Neural crest cell (in vitro differentiated cells): ENCODE measurements around the gene SPDYE4. TPM values are rescaled to one million over a fixed set of nuclear protein-coding genes. Genes with fewer than 3 reads are reported as not detected.

Experiments used
- DNase-seq: peaks from one replicate; pipeline ENCODE4 v3.0.0; 2021; ENCODE audit warnings: low read depth, mixed read lengths, low spot score
- H3K27ac Mint-ChIP-seq: one replicate; pipeline ENCODE4 v1.8.0; 2021; ENCODE audit warnings: mild to moderate bottlenecking, mixed read lengths; ENCODE audit not compliant: unreplicated experiment
- H3K27me3 Mint-ChIP-seq: 2 replicates; pipeline ENCODE4 v1.8.0; 2021; ENCODE audit warnings: low read depth, mild to moderate bottlenecking, mixed read lengths
- H3K36me3 Mint-ChIP-seq: 2 replicates; pipeline ENCODE4 v1.8.0; 2021; ENCODE audit warnings: low read depth, mild to moderate bottlenecking, mixed read lengths
- H3K4me1 Mint-ChIP-seq: 2 replicates; pipeline ENCODE4 v1.8.0; 2021; ENCODE audit warnings: mixed read lengths
- H3K4me3 Mint-ChIP-seq: one replicate; pipeline ENCODE4 v1.8.0; 2021; ENCODE audit warnings: mild to moderate bottlenecking, mixed read lengths
- H3K9me3 Mint-ChIP-seq: 2 replicates; pipeline ENCODE4 v1.8.0; 2021; ENCODE audit warnings: mixed read lengths
- CTCF ChIP-seq: fragments of 200-600 bp; sonication (generic); conservative IDR thresholded peaks from 2 replicates; pipeline ENCODE4 v1.5.0; 2021; ENCODE audit warnings: antibody characterized with exemption, mild to moderate bottlenecking
- total RNA-seq: library from RNA; stranded (reverse); gene quantifications from 2 replicates; pipeline ENCODE4 v1.2.1, GENCODE V29; 2021

Gene SPDYE4
- total RNA-seq, 1 donor from 2014 or later: not detected

GRCh38 chr17:8724451-8724850, 33.9 kb downstream of the SPDYE4 start:
- Mint-ChIP-seq H3K36me3 (no peaks in the 10 kb centered on the region), H3K4me3 (no peak overlapping the region), H3K27me3 (no peaks in the 10 kb centered on the region), H3K4me1 (peaks cover 32% of the 10 kb centered on the region), H3K27ac (no peak overlapping the region), H3K9me3 (no peaks in the 10 kb centered on the region)
- DNase-seq: no peak
- no peak for TF ChIP-seq CTCF

GRCh38 chr17:8720596-8720995, 37.8 kb downstream of the SPDYE4 start:
- Mint-ChIP-seq H3K4me3 (no peak overlapping the region), H3K27ac (no peak overlapping the region), H3K4me1 (peaks cover 17% of the 10 kb centered on the region), H3K27me3 (no peaks in the 10 kb centered on the region), H3K9me3 (no peaks in the 10 kb centered on the region), H3K36me3 (no peaks in the 10 kb centered on the region)
- DNase-seq: no peak
- no peak for TF ChIP-seq CTCF

- no peak for DNase-seq
- H3K4me3 Mint-ChIP-seq: no peak overlapping the region
- peak overlapping the region; percentile 46 for H3K27ac Mint-ChIP-seq
- H3K36me3 Mint-ChIP-seq: no peaks in the 10 kb centered on the region
- TF ChIP-seq CTCF: no peak
- H3K27me3 Mint-ChIP-seq: no peaks in the 10 kb centered on the region
- H3K9me3 Mint-ChIP-seq: no peaks in the 10 kb centered on the region
- H3K4me1 Mint-ChIP-seq: peaks cover 17% of the 10 kb centered on the region
These were observed 38.8 kb downstream of the SPDYE4 start for GRCh38 chr17:8719291-8720246.

- TF ChIP-seq CTCF: no peak
- Mint-ChIP-seq H3K9me3 (no peaks in the 10 kb centered on the region), H3K27ac (no peak overlapping the region), H3K4me1 (peaks cover 17% of the 10 kb centered on the region), H3K4me3 (no peak overlapping the region), H3K36me3 (no peaks in the 10 kb centered on the region), H3K27me3 (no peaks in the 10 kb centered on the region)
- DNase-seq: no peak
These were observed 40.3 kb downstream of the SPDYE4 start for GRCh38 chr17:8718001-8718563.

- no peaks in the 10 kb centered on the region for H3K27me3 Mint-ChIP-seq
- H3K4me1 Mint-ChIP-seq: no peaks in the 10 kb centered on the region
- no peak overlapping the region for H3K4me3 Mint-ChIP-seq
- no peaks in the 10 kb centered on the region for H3K36me3 Mint-ChIP-seq
- DNase-seq: no peak
- peaks cover 7% of the 10 kb centered on the region for H3K9me3 Mint-ChIP-seq
- H3K27ac Mint-ChIP-seq: no peak overlapping the region
- TF ChIP-seq CTCF: no peak
These were observed 44.5 kb downstream of the SPDYE4 start for GRCh38 chr17:8713878-8714277.
